ENCODE data around the gene HAAO. TPM values are rescaled to one million over a fixed set of nuclear protein-coding genes. Genes with fewer than 3 reads are reported as not detected.
"Not testable (repeated sequence)": the region's sequence is repeated elsewhere in the genome, so short reads cannot be mapped to it uniquely, and the experiment has no call there.

Gene HAAO
- total and polyA plus RNA-seq, 11 donors, result 1.3 to 10.6 (median 2.2) TPM

DNA sequence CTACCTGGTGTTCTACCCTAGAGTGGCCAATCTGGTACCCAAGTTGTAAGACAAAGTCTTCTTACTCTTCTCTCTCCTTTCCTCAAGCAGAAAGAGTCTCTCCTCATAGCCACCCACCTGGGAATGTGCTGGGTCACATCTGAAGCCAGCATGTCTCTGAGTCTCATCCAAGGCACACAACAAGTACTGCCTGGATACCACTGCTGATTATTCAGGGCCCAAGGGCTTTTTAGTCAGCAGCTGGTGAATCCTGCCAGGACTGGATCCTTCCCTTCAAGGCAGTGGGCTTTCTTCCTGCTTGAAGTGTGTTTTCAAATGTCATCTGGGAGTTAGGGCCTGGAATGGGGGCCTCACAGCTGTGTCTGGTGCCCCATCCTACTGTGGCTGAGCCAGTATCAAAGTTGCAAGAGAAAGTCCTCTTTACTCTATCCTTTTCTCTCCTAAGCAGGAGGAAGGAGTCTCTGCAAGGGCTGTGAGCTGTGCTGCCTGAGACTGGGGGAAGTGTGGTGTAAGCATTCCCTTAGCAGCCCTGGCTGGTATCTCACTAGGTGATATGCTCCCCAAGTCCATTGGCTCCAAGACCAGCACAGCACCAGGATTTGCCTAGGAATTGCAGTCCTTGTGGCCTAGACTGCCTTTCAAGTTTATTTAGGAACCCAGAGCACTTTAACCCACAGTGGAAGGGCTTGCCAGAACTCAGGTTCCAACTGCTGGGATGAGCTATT lies 55.6 kb downstream of the HAAO start:
- intact Hi-C loops (cut with DNase I), result no loop called here
- DNase-seq, result no peak
- Histone ChIP-seq H3K4me3 (no peak overlapping the region), H3K36me3 (peaks cover 0 to 26% (median 0%) of the 10 kb centered on the region in 9 donors), H3K27ac (no peak overlapping the region), H3K4me1 (no peaks in the 10 kb centered on the region), H3K9me3 (peaks cover 0 to 27% (median 10%) of the 10 kb centered on the region in 12 donors), H3K27me3 (no peaks in the 10 kb centered on the region)
- TF ChIP-seq, protein P1, sequence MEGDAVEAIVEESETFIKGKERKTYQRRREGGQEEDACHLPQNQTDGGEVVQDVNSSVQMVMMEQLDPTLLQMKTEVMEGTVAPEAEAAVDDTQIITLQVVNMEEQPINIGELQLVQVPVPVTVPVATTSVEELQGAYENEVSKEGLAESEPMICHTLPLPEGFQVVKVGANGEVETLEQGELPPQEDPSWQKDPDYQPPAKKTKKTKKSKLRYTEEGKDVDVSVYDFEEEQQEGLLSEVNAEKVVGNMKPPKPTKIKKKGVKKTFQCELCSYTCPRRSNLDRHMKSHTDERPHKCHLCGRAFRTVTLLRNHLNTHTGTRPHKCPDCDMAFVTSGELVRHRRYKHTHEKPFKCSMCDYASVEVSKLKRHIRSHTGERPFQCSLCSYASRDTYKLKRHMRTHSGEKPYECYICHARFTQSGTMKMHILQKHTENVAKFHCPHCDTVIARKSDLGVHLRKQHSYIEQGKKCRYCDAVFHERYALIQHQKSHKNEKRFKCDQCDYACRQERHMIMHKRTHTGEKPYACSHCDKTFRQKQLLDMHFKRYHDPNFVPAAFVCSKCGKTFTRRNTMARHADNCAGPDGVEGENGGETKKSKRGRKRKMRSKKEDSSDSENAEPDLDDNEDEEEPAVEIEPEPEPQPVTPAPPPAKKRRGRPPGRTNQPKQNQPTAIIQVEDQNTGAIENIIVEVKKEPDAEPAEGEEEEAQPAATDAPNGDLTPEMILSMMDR (IDR thresholded peaks at IDR 0.05), result no peak
- no peak for TF ChIP-seq POLR2A (IDR thresholded peaks at IDR 0.05)
- no peak for ATAC-seq

DNA sequence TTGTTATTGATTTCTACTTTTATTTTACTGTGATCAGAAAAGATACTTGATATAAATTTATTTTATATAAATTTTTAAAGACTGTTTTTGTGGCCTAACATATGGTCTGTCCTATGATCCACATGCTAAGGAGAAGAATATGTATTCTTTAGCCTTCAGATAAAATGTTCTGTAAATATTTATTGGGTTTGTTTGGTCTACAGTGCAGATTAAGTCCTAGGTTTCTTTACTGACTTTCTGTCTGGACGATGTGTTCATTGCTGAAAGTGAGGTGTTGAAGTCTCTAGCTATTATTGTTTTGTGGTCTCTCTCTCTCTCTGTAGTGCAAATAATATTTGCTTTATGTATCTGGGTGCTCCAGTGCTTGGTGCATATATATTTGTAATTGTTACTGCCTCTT lies 58.5 kb downstream of the HAAO start:
- ATAC-seq, result no peak
- Histone ChIP-seq H3K27me3 (no peaks in the 10 kb centered on the region), H3K36me3 (peaks cover 0 to 26% (median 0%) of the 10 kb centered on the region in 9 donors), H3K4me1 (no peaks in the 10 kb centered on the region), H3K9me3 (peaks cover 0 to 43% (median 14%) of the 10 kb centered on the region in 12 donors), H3K27ac (no peak overlapping the region), H3K4me3 (no peak overlapping the region)
- intact Hi-C loops (cut with DNase I), result no loop called here
- DNase-seq, result no peak
- WGBS, 4 donors, result 93 to 100% (median 96%) methylated on average over 1 of the region's 1 CpG
- no peak for TF ChIP-seq POLR2A (IDR thresholded peaks at IDR 0.05)
- TF ChIP-seq, protein P1 (IDR thresholded peaks at IDR 0.05), result no peak

DNA sequence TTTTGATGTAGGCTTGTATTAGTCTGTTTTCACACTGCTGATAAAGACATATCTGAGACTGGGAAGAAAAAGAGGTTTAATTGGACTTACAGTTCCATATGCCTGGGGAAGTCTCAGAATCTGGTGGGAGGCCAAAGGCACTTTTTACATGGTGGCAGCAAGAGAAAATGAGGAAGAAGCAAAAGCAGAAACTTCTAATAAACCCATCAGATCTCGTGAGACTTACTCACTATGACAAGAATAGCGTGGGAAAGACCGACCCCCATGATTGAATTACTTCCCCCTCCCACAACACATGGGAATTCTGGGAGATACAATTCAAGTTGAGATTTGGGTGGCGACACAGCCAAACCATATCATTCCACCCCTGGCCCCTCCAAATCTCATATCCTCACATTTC lies 61.1 kb downstream of the HAAO start:
- H3K27me3 ChIP-seq; DNase-seq; intact Hi-C loops (cut with DNase I); H3K4me1 ChIP-seq; H3K4me3 ChIP-seq; H3K27ac ChIP-seq; ATAC-seq: not testable (repeated sequence)
- Histone ChIP-seq H3K36me3 (peaks cover 0 to 20% (median 0%) of the 10 kb centered on the region in 9 donors), H3K9me3 (peaks cover 0 to 43% (median 14%) of the 10 kb centered on the region in 12 donors)
- WGBS, 4 donors, result 86 to 98% (median 94%) methylated on average over 4 of the region's 4 CpGs

DNA sequence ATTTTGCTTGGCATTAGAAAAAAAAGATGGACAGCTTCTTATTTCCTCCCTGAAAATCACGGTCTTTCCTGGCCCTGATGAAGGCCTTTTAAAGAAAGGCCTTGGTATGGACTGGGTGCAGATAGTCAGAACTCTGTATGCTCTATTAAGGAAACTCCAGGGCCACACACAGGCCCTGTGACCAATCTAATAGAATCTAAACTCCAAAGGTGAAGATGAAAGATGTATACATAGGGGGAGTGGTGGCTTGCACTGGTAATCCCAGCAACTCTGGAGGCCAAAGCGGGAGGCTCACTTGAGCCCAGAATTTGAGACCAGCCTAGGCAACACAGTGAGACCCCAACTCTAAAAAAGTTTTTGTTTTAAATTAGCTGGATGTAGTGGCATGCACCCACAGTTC lies 65.7 kb downstream of the HAAO start:
- no peak for DNase-seq
- ATAC-seq, result no peak
- H3K4me3 ChIP-seq, result no peak overlapping the region
- peaks cover 0 to 8% (median 0%) of the 10 kb centered on the region in 9 donors for H3K36me3 ChIP-seq
- 87 to 95% (median 93%) methylated on average over 2 of the region's 2 CpGs for WGBS, 4 donors
- H3K27ac ChIP-seq, result no peak overlapping the region
- H3K27me3 ChIP-seq, result no peaks in the 10 kb centered on the region
- H3K4me1 ChIP-seq, result peaks cover 0 to 21% (median 4%) of the 10 kb centered on the region in 12 donors
- intact Hi-C loops (cut with DNase I), result no loop called here
- no peak for TF ChIP-seq POLR2A (IDR thresholded peaks at IDR 0.05)
- TF ChIP-seq, protein P1 (IDR thresholded peaks at IDR 0.05), result no peak
- H3K9me3 ChIP-seq, result peaks cover 0 to 16% (median 2%) of the 10 kb centered on the region in 12 donors
